SK-N-SH treated with all-trans-retinoic acid at 6 μM for 48 hours (cell line): ENCODE results near the gene UBR1.

ENCODE experiments used
- ATAC-seq: fragments of 200-7000 bp; cut with Tn5 transposase; 3 replicates; pipeline ENCODE4 v1.9.1; 2020; ENCODE audit warnings: mild to moderate bottlenecking, moderate library complexity
- ARNTL ChIP-seq: fragments of 450-650 bp; formaldehyde crosslinking; IDR thresholded peaks from 2 replicates; pipeline ENCODE4 v1.5.0; 2020; ENCODE audit warnings: low read depth, mild to moderate bottlenecking, moderate library complexity, borderline replicate concordance
- BACH2 ChIP-seq: fragments of 250-450 bp; sonication (Bioruptor Pico); IDR thresholded peaks from 2 replicates; pipeline ENCODE4 v1.9.0; 2021; ENCODE audit warnings: mild to moderate bottlenecking, borderline replicate concordance
- CSDC2 ChIP-seq: fragments of 250-450 bp; sonication (Bioruptor Pico); IDR thresholded peaks from 2 replicates; pipeline ENCODE4 v1.5.0; 2020; ENCODE audit warnings: mild to moderate bottlenecking, moderate library complexity
- PPARA ChIP-seq: fragments of 250-450 bp; sonication (Bioruptor Pico); IDR thresholded peaks from 2 replicates; pipeline ENCODE4 v1.5.0; 2020; ENCODE audit warnings: mild to moderate bottlenecking, borderline replicate concordance
- SNAI2 ChIP-seq: fragments of 250-450 bp; sonication (Bioruptor Pico); IDR thresholded peaks from 2 replicates; pipeline ENCODE4 v1.5.0; 2020; ENCODE audit warnings: mild to moderate bottlenecking, moderate library complexity
- TCF4 ChIP-seq: fragments of 250-450 bp; sonication (Bioruptor Pico); IDR thresholded peaks from 2 replicates; pipeline ENCODE4 v1.8.0; 2021; ENCODE audit warnings: mild to moderate bottlenecking, moderate library complexity, borderline replicate concordance
- TOX ChIP-seq: fragments of 250-450 bp; sonication (Bioruptor Pico); IDR thresholded peaks from 2 replicates; pipeline ENCODE4 v1.8.0; 2021; ENCODE audit warnings: mild to moderate bottlenecking, moderate library complexity, borderline replicate concordance
- TSHZ2 ChIP-seq: fragments of 250-450 bp; sonication (Bioruptor Pico); IDR thresholded peaks from 2 replicates; pipeline ENCODE4 v1.5.0; 2020; ENCODE audit warnings: mild to moderate bottlenecking, moderate library complexity
- ZFP3 ChIP-seq: fragments of 250-450 bp; sonication (Bioruptor Pico); IDR thresholded peaks from 2 replicates; pipeline ENCODE4 v1.5.0; 2020; ENCODE audit warnings: mild to moderate bottlenecking, moderate library complexity
- ZFP30 ChIP-seq: fragments of 450-650 bp; formaldehyde crosslinking; IDR thresholded peaks from 2 replicates; pipeline ENCODE4 v1.5.0; 2022; ENCODE audit warnings: mild to moderate bottlenecking, moderate library complexity
- ZNF565 ChIP-seq: fragments of 450-650 bp; formaldehyde crosslinking; conservative IDR thresholded peaks from 2 replicates; pipeline ENCODE4 v1.5.0; 2020; ENCODE audit warnings: low read depth, mild to moderate bottlenecking, moderate library complexity
- ZNF8 ChIP-seq: fragments of 450-650 bp; formaldehyde crosslinking; IDR thresholded peaks from 2 replicates; pipeline ENCODE4 v1.5.0; 2020; ENCODE audit warnings: mild to moderate bottlenecking, moderate library complexity
- TF ChIP-seq, protein P1 (sequence below): fragments of 250-450 bp; sonication (Bioruptor Pico); IDR thresholded peaks from 2 replicates; pipeline ENCODE4 v1.5.1; 2021; ENCODE audit warnings: mild to moderate bottlenecking, moderate library complexity
- TF ChIP-seq, protein P2 (sequence below): fragments of 250-450 bp; sonication (Bioruptor Pico); IDR thresholded peaks from 2 replicates; pipeline ENCODE4 v1.8.0; 2021; ENCODE audit warnings: low read depth, mild to moderate bottlenecking, moderate library complexity, borderline replicate concordance
- TF ChIP-seq, protein P3 (sequence below): fragments of 250-450 bp; sonication (Bioruptor Pico); IDR thresholded peaks from 2 replicates; pipeline ENCODE4 v1.8.0; 2020; ENCODE audit warnings: mild to moderate bottlenecking, moderate library complexity, borderline replicate concordance

UBR1 gene

DNA sequence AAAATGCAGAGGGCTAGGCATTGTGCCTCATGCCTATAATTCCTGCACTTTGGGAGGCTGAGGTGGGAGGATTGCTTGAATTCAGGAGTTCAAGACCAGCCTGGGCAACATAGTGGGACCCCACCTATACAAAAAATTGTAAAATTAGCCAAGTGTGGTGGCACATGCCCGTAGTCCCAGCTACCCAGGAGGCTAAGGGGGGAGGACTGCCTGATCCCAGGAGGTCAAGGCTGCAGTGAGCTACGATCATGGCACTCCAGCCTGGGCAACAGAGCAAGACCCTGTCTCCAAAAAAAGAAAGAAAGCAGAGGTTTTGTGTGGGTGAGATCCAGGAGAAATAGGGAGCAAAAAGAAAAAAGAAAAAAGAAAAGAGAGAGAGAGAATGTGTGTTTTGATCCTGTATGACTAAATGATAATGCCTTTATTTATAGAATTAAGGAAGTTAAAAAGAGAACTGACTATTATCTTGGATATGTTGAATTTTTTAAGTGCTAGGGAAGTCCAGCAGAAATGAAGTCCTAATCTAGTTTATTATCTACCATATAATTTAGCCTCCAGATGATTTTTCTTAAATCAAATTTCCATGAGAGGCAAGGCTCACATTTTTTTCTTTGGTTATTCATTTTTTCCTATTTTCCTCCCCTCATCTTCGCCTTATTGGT, 190.1 kb downstream of the UBR1 start:
- no peak for ATAC-seq
- no peak for TF ChIP-seq ZFP3
- no peak for TF ChIP-seq SNAI2 (CRISPR knock-in tag)

DNA sequence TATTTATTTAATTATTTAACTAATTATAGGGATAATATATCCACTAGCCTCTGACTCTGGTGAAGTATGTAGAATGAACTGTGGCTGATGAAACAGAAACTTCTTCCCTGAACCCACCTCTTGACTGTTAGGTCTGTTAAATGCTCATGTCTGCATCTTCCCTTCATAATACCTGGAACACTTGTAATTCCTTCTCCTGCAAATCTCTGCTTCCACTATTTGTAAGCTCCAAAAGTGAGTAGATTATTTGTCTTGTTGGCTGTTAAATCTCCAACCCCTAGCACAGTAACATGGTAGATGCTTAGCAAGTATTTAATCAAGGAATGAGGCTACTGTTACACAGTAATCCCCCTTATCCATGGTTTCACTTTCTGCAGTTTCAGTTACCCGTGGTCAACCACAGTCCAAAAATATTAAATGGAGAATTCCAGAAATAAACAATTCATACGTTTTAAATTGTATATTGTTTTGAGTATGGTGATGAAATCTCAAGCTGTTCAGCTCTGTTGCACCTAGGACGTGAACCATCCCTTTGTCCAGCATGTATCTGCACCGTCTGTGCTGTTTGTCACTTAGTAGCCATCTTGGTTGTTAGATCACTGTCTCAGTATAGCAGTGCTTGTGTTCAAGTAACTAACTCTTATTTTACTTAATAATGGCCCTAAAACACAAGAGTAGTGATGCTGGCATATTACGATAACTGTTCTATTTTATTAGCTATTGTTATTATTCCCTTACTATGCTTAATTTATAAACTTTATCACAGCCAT, 190.9 kb downstream of the UBR1 start:
- no peak for ATAC-seq

GRCh38 chr15:42911058-42911592, 194.7 kb downstream of the UBR1 start:
- no peak for ATAC-seq
- TF ChIP-seq, protein P1, sequence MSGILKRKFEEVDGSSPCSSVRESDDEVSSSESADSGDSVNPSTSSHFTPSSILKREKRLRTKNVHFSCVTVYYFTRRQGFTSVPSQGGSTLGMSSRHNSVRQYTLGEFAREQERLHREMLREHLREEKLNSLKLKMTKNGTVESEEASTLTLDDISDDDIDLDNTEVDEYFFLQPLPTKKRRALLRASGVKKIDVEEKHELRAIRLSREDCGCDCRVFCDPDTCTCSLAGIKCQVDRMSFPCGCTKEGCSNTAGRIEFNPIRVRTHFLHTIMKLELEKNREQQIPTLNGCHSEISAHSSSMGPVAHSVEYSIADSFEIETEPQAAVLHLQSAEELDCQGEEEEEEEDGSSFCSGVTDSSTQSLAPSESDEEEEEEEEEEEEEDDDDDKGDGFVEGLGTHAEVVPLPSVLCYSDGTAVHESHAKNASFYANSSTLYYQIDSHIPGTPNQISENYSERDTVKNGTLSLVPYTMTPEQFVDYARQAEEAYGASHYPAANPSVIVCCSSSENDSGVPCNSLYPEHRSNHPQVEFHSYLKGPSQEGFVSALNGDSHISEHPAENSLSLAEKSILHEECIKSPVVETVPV (CRISPR knock-in tag): no peak
- no peak for TF ChIP-seq PPARA (CRISPR knock-in tag)
- no peak for TF ChIP-seq ZFP30 (CRISPR knock-in tag)
- no peak for TF ChIP-seq ZNF8 (CRISPR knock-in tag)
- TF ChIP-seq TSHZ2 (CRISPR knock-in tag): no peak

More for the DNA sequence above, 190.9 kb downstream of the UBR1 start:
- TF ChIP-seq CSDC2 (no peak), SNAI2 (CRISPR knock-in tag) (no peak), TOX (CRISPR knock-in tag) (no peak), ARNTL (no peak), ZNF565 (CRISPR knock-in tag) (no peak), ZNF8 (CRISPR knock-in tag) (no peak), TCF4 (no peak), TSHZ2 (CRISPR knock-in tag) (no peak), ZFP3 (no peak), BACH2 (CRISPR knock-in tag) (no peak)
- TF ChIP-seq, protein P2, sequence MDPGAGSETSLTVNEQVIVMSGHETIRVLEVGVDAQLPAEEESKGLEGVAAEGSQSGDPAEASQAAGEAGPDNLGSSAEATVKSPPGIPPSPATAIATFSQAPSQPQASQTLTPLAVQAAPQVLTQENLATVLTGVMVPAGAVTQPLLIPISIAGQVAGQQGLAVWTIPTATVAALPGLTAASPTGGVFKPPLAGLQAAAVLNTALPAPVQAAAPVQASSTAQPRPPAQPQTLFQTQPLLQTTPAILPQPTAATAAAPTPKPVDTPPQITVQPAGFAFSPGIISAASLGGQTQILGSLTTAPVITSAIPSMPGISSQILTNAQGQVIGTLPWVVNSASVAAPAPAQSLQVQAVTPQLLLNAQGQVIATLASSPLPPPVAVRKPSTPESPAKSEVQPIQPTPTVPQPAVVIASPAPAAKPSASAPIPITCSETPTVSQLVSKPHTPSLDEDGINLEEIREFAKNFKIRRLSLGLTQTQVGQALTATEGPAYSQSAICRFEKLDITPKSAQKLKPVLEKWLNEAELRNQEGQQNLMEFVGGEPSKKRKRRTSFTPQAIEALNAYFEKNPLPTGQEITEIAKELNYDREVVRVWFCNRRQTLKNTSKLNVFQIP (CRISPR knock-in tag): no peak
- TF ChIP-seq, protein P3, sequence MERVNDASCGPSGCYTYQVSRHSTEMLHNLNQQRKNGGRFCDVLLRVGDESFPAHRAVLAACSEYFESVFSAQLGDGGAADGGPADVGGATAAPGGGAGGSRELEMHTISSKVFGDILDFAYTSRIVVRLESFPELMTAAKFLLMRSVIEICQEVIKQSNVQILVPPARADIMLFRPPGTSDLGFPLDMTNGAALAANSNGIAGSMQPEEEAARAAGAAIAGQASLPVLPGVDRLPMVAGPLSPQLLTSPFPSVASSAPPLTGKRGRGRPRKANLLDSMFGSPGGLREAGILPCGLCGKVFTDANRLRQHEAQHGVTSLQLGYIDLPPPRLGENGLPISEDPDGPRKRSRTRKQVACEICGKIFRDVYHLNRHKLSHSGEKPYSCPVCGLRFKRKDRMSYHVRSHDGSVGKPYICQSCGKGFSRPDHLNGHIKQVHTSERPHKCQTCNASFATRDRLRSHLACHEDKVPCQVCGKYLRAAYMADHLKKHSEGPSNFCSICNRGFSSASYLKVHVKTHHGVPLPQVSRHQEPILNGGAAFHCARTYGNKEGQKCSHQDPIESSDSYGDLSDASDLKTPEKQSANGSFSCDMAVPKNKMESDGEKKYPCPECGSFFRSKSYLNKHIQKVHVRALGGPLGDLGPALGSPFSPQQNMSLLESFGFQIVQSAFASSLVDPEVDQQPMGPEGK (CRISPR knock-in tag): no peak
- TF ChIP-seq, protein P1 (CRISPR knock-in tag): no peak
